ENCODE measurements around the gene WFS1. TPM values are rescaled to one million over a fixed set of nuclear protein-coding genes. Genes with fewer than 3 reads are reported as not detected.

The WFS1 gene, protein sequence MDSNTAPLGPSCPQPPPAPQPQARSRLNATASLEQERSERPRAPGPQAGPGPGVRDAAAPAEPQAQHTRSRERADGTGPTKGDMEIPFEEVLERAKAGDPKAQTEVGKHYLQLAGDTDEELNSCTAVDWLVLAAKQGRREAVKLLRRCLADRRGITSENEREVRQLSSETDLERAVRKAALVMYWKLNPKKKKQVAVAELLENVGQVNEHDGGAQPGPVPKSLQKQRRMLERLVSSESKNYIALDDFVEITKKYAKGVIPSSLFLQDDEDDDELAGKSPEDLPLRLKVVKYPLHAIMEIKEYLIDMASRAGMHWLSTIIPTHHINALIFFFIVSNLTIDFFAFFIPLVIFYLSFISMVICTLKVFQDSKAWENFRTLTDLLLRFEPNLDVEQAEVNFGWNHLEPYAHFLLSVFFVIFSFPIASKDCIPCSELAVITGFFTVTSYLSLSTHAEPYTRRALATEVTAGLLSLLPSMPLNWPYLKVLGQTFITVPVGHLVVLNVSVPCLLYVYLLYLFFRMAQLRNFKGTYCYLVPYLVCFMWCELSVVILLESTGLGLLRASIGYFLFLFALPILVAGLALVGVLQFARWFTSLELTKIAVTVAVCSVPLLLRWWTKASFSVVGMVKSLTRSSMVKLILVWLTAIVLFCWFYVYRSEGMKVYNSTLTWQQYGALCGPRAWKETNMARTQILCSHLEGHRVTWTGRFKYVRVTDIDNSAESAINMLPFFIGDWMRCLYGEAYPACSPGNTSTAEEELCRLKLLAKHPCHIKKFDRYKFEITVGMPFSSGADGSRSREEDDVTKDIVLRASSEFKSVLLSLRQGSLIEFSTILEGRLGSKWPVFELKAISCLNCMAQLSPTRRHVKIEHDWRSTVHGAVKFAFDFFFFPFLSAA
- total RNA-seq (2021; fragmentation: NEBNext Ultra II Directional; extraction: Animal tissue kit (Norgen Biotek cat#: 25700)) (29.1 and 34.0 TPM in 2 replicates), polyA plus RNA-seq (2011; rRNA removed) (43.1 and 55.7 TPM in 2 replicates), polyA minus RNA-seq (2011; rRNA and poly(A)+ RNA removed) (30.6 and 54.0 TPM in 2 replicates)
- 24.1 TPM for polyA plus RNA-seq (2011; cell fraction: cytosol; rRNA removed)
- polyA plus RNA-seq (2011; cell fraction: nucleus; rRNA removed), result 61.1 TPM
- 24.6 to 36.6 TPM (median 30.1 TPM) in 4 replicates for polyA plus RNA-seq (2012, experiment 1 of 2)
- polyA plus RNA-seq (2012, experiment 2 of 2), result 30.5 TPM
- polyA plus RNA-seq (2013, experiment 1 of 2), result 46.0 TPM
- polyA plus RNA-seq (2013, experiment 2 of 2), result 45.6 TPM
- 20.2 TPM for polyA minus RNA-seq (2011; cell fraction: cytosol; rRNA and poly(A)+ RNA removed)
- polyA minus RNA-seq (2011; cell fraction: nucleus; rRNA and poly(A)+ RNA removed), result 24.3 TPM
- long read RNA-seq, experiment 1, partial matches to known transcripts, result 20 of 23 reads
- long read RNA-seq, experiment 1, other reads (novel, unspliced or antisense), result 1 of 23 reads
- long read RNA-seq, experiment 2, result 0 reads

DNA sequence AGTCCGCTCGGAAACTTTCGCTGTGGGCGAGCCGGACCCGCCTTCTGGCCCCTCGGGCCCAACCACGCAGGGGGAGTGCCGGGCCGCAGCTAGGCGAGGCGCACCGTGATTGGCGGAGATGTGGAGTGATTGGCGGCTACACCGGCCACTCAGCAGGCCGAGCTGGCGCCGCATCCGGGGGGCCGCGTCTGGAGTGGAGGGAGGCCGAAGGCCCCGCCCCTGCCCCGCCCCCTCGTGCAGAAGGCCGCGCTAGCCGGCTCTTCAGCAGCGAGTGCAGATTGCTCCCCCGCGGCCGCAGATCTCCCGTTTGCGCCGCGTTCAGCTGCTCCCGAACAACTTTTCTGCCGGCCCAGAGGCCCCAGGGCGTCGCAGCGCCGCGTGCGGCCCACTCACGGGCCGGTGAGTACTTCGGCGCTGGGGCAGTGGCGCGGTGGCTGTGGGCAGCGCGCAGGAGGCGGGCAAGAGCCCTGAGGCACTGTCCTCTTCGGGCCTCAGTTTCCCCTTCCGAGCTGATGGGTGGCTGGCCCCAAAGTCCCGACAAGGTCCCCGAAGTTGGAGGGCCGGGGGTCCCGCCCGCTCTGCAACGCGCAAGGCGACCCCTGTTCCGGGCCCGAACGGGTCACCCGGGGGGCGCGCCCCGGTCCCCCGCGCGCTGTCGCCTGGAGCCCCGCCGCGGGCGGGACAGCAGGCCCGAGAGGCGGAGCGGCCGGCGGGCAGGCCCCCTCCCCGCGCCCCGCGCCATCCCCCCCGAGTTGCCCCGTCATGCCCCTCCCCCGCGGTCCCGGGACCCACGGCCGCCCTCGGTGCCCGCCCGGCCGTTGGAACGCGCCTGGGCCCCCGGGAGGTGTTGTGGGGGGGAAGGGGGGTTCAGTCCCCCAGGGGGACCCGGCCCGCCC, at the start of gene WFS1:
Gene WFS1 (plus strand): TSS at position 235 of the 896 bp plus-strand sequence. CDS start 7,606 bp downstream, outside the sequence.
- no peak within 1 kb of the TSS for H3K14ac ChIP-seq (ENCODE audit: insufficient read length)
- H4K91ac ChIP-seq (replicated peaks; ENCODE audit: insufficient read length, low read length), result peak within 1 kb of the TSS; percentile 30
- no peak within 1 kb of the TSS for H2BK12ac ChIP-seq (ENCODE audit: low read depth, low read length)
- H3K56ac ChIP-seq (replicated peaks; ENCODE audit: insufficient read length, low read depth, low read length), result no peak within 1 kb of the TSS
- no peak within 1 kb of the TSS for H3K27ac ChIP-seq (ENCODE audit: low read depth, low read length)
- no peak within 1 kb of the TSS for H3K23ac ChIP-seq (ENCODE audit: insufficient read length)
- no peak within 1 kb of the TSS for H2AK5ac ChIP-seq (ENCODE audit: low read depth, low read length)
- ChIA-PET CTCF (ENCODE audit: partially characterized antibody) (interaction anchor here (0.6 to 37.7 kb wide), 9 partner anchors 11 to 250 kb away, joined by 3 to 908 read pairs (median 5); no protein-coding TSS in a partner anchor), POLR2A (ENCODE audit: partially characterized antibody) (interaction anchor here (0.7 to 1.9 kb wide), 6 partner anchors 10 to 404 kb away, joined by 3 to 8 read pairs (median 5); a partner anchor contains a TSS)
- peaks cover 4 to 21% (median 9%) of the 10 kb centered on the region in 4 experiments for H3K4me1 ChIP-seq (replicated peaks in 1 of 4; ENCODE audit: control insufficient read depth in 3 of 4, insufficient read depth in 4 of 4, low read length in 3 of 4)
- H3K79me1 ChIP-seq (ENCODE audit: low read depth, low read length), result 0 out of 2 replicates have a peak, but pooled peaks cover 2% of the 10 kb centered on the region
- H3K36me3 ChIP-seq (ENCODE audit: control insufficient read depth in 2 of 4, insufficient read depth in 4 of 4, low read length in 3 of 4), result no peaks in the 10 kb centered on the region
- H3K18ac ChIP-seq (ENCODE audit: extremely low read depth, low read length), result no peak within 1 kb of the TSS; the same call in none of the 2 replicates
- H3K4me3 ChIP-seq (ENCODE audit: extremely low read depth in 1 of 4, insufficient read depth in 2 of 4, low read depth in 3 of 4, low read length in 4 of 4), result peak within 1 kb of the TSS; percentile 49 to 94 (median 74)
- peak within 1 kb of the TSS; percentile 22 to 62 (median 46); a peak in 5 of 7 replicates for H3K9ac ChIP-seq (replicated peaks in 1 of 4; ENCODE audit: extremely low read depth in 1 of 4, low read depth in 3 of 4, low read length in 3 of 4)
- 0 out of 2 replicates have a peak within 1 kb of the TSS, but pooled peaks have one; percentile 72 for H2BK15ac ChIP-seq (ENCODE audit: low read length)
- H2BK5ac ChIP-seq (ENCODE audit: low read depth, low read length), result no peak within 1 kb of the TSS
- H4K20me1 ChIP-seq (replicated peaks in 1 of 2; ENCODE audit: control insufficient read depth in 1 of 2, insufficient read depth in 2 of 2, low read length in 2 of 2), result peaks cover 4 to 10% of the 10 kb centered on the region in 2 experiments
- no peak within 1 kb of the TSS for H3K4ac ChIP-seq (replicated peaks; ENCODE audit: insufficient read length, low read depth, low read length)
- H3K23me2 ChIP-seq (ENCODE audit: low read depth, low read length), result peaks cover 6% of the 10 kb centered on the region; the same call in 1 of the 2 replicates
- no peaks in the 10 kb centered on the region for H3K9me3 ChIP-seq (ENCODE audit: insufficient read depth in 2 of 2, low read depth in 1 of 2, low read length in 1 of 2)
- no peak within 1 kb of the TSS for H2BK120ac ChIP-seq (replicated peaks; ENCODE audit: low read depth, low read length)
- FAIRE-seq (no peak), DNase-seq (ENCODE audit: low read depth in 1 of 2, low spot score in 2 of 2) (peak; percentile 90 to 98)
- no peak within 1 kb of the TSS; the same call in 1 of the 2 replicates for H4K8ac ChIP-seq (ENCODE audit: extremely low read depth, insufficient read depth, low read length)
- H2BK20ac ChIP-seq (ENCODE audit: low read length), result no peak within 1 kb of the TSS
- 1% methylated on average over 24 of the region's 104 CpGs; no CpG with 5 or more reads in 1 of the 2 experiments for WGBS, 2 experiments (ENCODE audit: extremely low coverage in 1 of 2, insufficient coverage in 1 of 2, insufficient read length in 1 of 2, insufficient replicate concordance in 2 of 2, low coverage in 1 of 2, low lambda C conversion rate in 2 of 2, missing lambda C conversion rate in 1 of 2)
- H3K79me2 ChIP-seq (ENCODE audit: control insufficient read depth in 1 of 2, insufficient read depth in 2 of 2, low read length in 2 of 2), result peaks cover 0 to 2% of the 10 kb centered on the region in 2 experiments; a peak in 1 of 4 replicates
- peaks cover 0 to 4% (median 0%) of the 10 kb centered on the region in 4 experiments; a peak in 1 of 7 replicates for H3K27me3 ChIP-seq (replicated peaks in 1 of 4; ENCODE audit: control insufficient read depth in 3 of 4, extremely low read depth in 1 of 4, insufficient read depth in 3 of 4, low read length in 3 of 4)
- H4K5ac ChIP-seq (ENCODE audit: insufficient read length, low read depth, low read length), result peak within 1 kb of the TSS; percentile 31
- H3K4me2 ChIP-seq (ENCODE audit: insufficient read depth in 1 of 2, low read depth in 2 of 2, low read length in 2 of 2), result peak within 1 kb of the TSS; percentile 66 to 93
- peak within 1 kb of the TSS; percentile 81 for H2AFZ ChIP-seq (ENCODE audit: low read length)
- TF ChIP-seq SP1 (IDR thresholded peaks at IDR 0.05; ENCODE audit: low read depth, low read length) (peak; percentile 93), BACH1 (IDR thresholded peaks at IDR 0.05; ENCODE audit: low read length) (no peak)
